B cell (primary cell): Measurements from ENCODE around the gene MUC13. TPM values are rescaled to one million over a fixed set of nuclear protein-coding genes. Genes with fewer than 3 reads are reported as not detected.

Experiments used
- ATAC-seq: fragments of 200-7000 bp; cut with Tn5 transposase; one replicate; pipeline ENCODE4 v1.10.0; 2021; ENCODE audit warnings: low read depth, mild to moderate bottlenecking, moderate number of reproducible peaks, moderate library complexity
- CTCF ChIA-PET: fragments of 350-600 bp; sonication (Branson Sonifier 250); formaldehyde crosslinking; loops from one replicate; lab custom pipeline; 2021; ENCODE audit warnings: antibody characterized with exemption, inconsistent platforms; lab: Charles Lee
- POLR2A ChIA-PET: fragments of 350-600 bp; sonication (Branson Sonifier 250); formaldehyde crosslinking; loops from one replicate; lab custom pipeline; 2021; ENCODE audit warnings: antibody characterized with exemption; lab: Charles Lee
- DNase-seq: peaks from one replicate; pipeline ENCODE4 v3.0.0; 2013
- H2AFZ ChIP-seq: 2 replicates; pipeline ENCODE4 v1.6.1; 2012; ENCODE audit warnings: mild to moderate bottlenecking, low read depth, low read length; ENCODE audit not compliant: insufficient read depth, poor library complexity, severe bottlenecking
- H3K27ac ChIP-seq, 2 donors: 1 replicate in 1 of 2; 2 replicates in 1 of 2; pipeline ENCODE4 v1.5.1; 2012 to 2013; ENCODE audit warnings: low read length in 2 of 2, mild to moderate bottlenecking in 2 of 2, moderate library complexity in 1 of 2
- H3K27me3 ChIP-seq, 4 experiments: fragments of 200-600 bp in 1 of 4; sonication (generic) in 1 of 4; replicated peaks in 1 of 4; 1 replicate in 2 of 4; 2 replicates in 2 of 4; pipeline versions ENCODE4 v1.6.1 to v1.7.0; 2013 to 2016; ENCODE audit warnings: low read length in 3 of 4, mild to moderate bottlenecking in 2 of 4, mixed read lengths in 1 of 4, moderate library complexity in 1 of 4; ENCODE audit not compliant: insufficient read depth in 4 of 4, control insufficient read depth in 3 of 4; ENCODE audit errors: control extremely low read depth in 1 of 4
- H3K36me3 ChIP-seq, 2 experiments: replicated peaks in 1 of 2; 1 replicate in 1 of 2; 2 replicates in 1 of 2; pipeline versions ENCODE4 v1.6.1 to v1.7.1; 2013; ENCODE audit warnings: low read length in 1 of 2; ENCODE audit not compliant: insufficient read depth in 2 of 2, control insufficient read depth in 1 of 2; ENCODE audit errors: control extremely low read depth in 1 of 2, extremely low read depth in 1 of 2
- H3K4me1 ChIP-seq, 2 donors: fragments of 200-600 bp in 1 of 2; sonication (generic) in 1 of 2; 1 replicate in 1 of 2; 2 replicates in 1 of 2; pipeline versions ENCODE4 v1.5.1 to v1.6.1; 2013 to 2017; ENCODE audit warnings: low read length in 2 of 2; ENCODE audit not compliant: control insufficient read depth in 2 of 2, insufficient read depth in 2 of 2
- H3K4me2 ChIP-seq: replicated peaks from 2 replicates; pipeline ENCODE3; 2012; ENCODE audit warnings: mild to moderate bottlenecking, low read depth, low read length; ENCODE audit not compliant: poor library complexity, severe bottlenecking
- H3K4me3 ChIP-seq, 5 experiments: fragments of 200-600 bp in 1 of 5; sonication (generic) in 1 of 5; 1 replicate in 3 of 5; 2 replicates in 2 of 5; pipeline versions ENCODE4 v1.5.1 to v1.7.0; 2011 to 2016; ENCODE audit warnings: low read length in 4 of 5, mild to moderate bottlenecking in 4 of 5, low read depth in 2 of 5, control low read depth in 1 of 5, moderate library complexity in 1 of 5; ENCODE audit not compliant: insufficient read depth in 1 of 5; ENCODE audit errors: control extremely low read depth in 1 of 5, extremely low read depth in 1 of 5
- H3K79me2 ChIP-seq: fragments of 200-600 bp; sonication (generic); one replicate; pipeline ENCODE4 v1.6.0; 2016; ENCODE audit warnings: low read length; ENCODE audit not compliant: control insufficient read depth, insufficient read depth
- H3K9ac ChIP-seq: fragments of 200-600 bp; sonication (generic); 2 replicates; pipeline ENCODE4 v1.6.1; 2017; ENCODE audit warnings: mild to moderate bottlenecking, low read length, moderate library complexity
- H3K9me3 ChIP-seq, 3 donors: one replicate each; pipeline versions ENCODE4 v1.6.1 to v1.7.1; 2013; ENCODE audit warnings: low read length in 2 of 3; ENCODE audit not compliant: control insufficient read depth in 2 of 3, insufficient read depth in 1 of 3; ENCODE audit errors: control extremely low read depth in 1 of 3
- H4K20me1 ChIP-seq: 2 replicates; pipeline ENCODE4 v1.6.0; 2012; ENCODE audit warnings: mild to moderate bottlenecking, low read length; ENCODE audit not compliant: insufficient read depth, control insufficient read depth, poor library complexity, severe bottlenecking
- H3K27ac Mint-ChIP-seq: one replicate; pipeline ENCODE4 v1.8.0; 2021; ENCODE audit warnings: mixed read lengths
- H3K27me3 Mint-ChIP-seq: one replicate; pipeline ENCODE4 v1.8.0; 2021; ENCODE audit warnings: mixed read lengths
- H3K4me1 Mint-ChIP-seq: one replicate; pipeline ENCODE4 v1.8.0; 2021; ENCODE audit warnings: mixed read lengths
- H3K4me3 Mint-ChIP-seq: one replicate; pipeline ENCODE4 v1.8.0; 2021; ENCODE audit warnings: mixed read lengths
- H3K9me3 Mint-ChIP-seq: one replicate; pipeline ENCODE4 v1.8.0; 2022; ENCODE audit warnings: mixed read lengths; ENCODE audit not compliant: insufficient read depth
- EZH2 ChIP-seq: IDR thresholded peaks from 2 replicates; pipeline ENCODE4 v1.6.1; 2012; ENCODE audit warnings: borderline replicate concordance, low read depth, mild to moderate bottlenecking, moderate library complexity, low read length; ENCODE audit not compliant: insufficient read depth, poor library complexity, severe bottlenecking
- WGBS: methylation state at CpG from one replicate; pipeline ENCODE4 v1.1.5; 2013; ENCODE audit warnings: missing lambda C conversion rate; ENCODE audit not compliant: insufficient coverage; 5-methylcytosine and 5-hydroxymethylcytosine counted together
- intact Hi-C: fragments of 100-400 bp; cut with micrococcal nuclease; formaldehyde crosslinking; loops from one replicate; pipeline ENCODE4 v1.10.0; 2022
- polyA plus RNA-seq: library from polyadenylated mRNA; depleted of rRNA; stranded (reverse); fragments of >200 nt; gene quantifications from 2 replicates; pipeline ENCODE4 v1.2.3, GENCODE V29; 2012
- total RNA-seq, 2 donors: library from RNA; stranded (reverse); fragments of 120-200 nt in 1 of 2; gene quantifications; 1 replicate in 1 of 2; 2 replicates in 1 of 2; pipeline versions ENCODE4 v1.2.3 to v1.2.4, GENCODE V29; 2013 to 2022
- TF ChIP-seq, protein P1 (sequence below): fragments of 200-600 bp; IDR thresholded peaks from one replicate; pipeline ENCODE4 v1.8.0; 2022; ENCODE audit warnings: antibody characterized with exemption, mild to moderate bottlenecking

Gene MUC13
- total and polyA plus RNA-seq, 2 donors (not counting 1 experiment from before 2014, with no cell fraction given): not detected

- H3K27ac ChIP-seq: no peak overlapping the region
- intact Hi-C loops: no loop called here
- no peaks in the 10 kb centered on the region for H4K20me1 ChIP-seq
- Mint-ChIP-seq H3K27me3 (peaks cover 20% of the 10 kb centered on the region), H3K27ac (no peak overlapping the region), H3K9me3 (no peaks in the 10 kb centered on the region), H3K4me3 (no peak overlapping the region), H3K4me1 (no peaks in the 10 kb centered on the region)
- ATAC-seq (no peak), DNase-seq (no peak)
- H3K4me3 ChIP-seq: no peak overlapping the region
- H3K36me3 ChIP-seq: no peaks in the 10 kb centered on the region
- H3K79me2 ChIP-seq: no peaks in the 10 kb centered on the region
- H2AFZ ChIP-seq: no peak overlapping the region
- WGBS: 94% methylated on average over 5 of the region's 7 CpGs
- peaks cover 0 to 13% (median 1%) of the 10 kb centered on the region in 4 experiments for H3K27me3 ChIP-seq
- H3K9me3 ChIP-seq: no peaks in the 10 kb centered on the region
- no peak overlapping the region for H3K4me2 ChIP-seq
- ChIA-PET CTCF (no interaction called here), POLR2A (no interaction called here)
- H3K4me1 ChIP-seq: no peaks in the 10 kb centered on the region
- TF ChIP-seq, protein P1, sequence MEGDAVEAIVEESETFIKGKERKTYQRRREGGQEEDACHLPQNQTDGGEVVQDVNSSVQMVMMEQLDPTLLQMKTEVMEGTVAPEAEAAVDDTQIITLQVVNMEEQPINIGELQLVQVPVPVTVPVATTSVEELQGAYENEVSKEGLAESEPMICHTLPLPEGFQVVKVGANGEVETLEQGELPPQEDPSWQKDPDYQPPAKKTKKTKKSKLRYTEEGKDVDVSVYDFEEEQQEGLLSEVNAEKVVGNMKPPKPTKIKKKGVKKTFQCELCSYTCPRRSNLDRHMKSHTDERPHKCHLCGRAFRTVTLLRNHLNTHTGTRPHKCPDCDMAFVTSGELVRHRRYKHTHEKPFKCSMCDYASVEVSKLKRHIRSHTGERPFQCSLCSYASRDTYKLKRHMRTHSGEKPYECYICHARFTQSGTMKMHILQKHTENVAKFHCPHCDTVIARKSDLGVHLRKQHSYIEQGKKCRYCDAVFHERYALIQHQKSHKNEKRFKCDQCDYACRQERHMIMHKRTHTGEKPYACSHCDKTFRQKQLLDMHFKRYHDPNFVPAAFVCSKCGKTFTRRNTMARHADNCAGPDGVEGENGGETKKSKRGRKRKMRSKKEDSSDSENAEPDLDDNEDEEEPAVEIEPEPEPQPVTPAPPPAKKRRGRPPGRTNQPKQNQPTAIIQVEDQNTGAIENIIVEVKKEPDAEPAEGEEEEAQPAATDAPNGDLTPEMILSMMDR: no peak
- no peak for TF ChIP-seq EZH2
- no peak overlapping the region for H3K9ac ChIP-seq
Measured at GRCh38 chr3:124859025-124859424, 75.5 kb downstream of the MUC13 start.

GRCh38 chr3:124858275-124858674 is 76.3 kb downstream of the MUC13 start:
- POLR2A ChIA-PET: no interaction called here
- WGBS: 55% methylated on average over 1 of the region's 1 CpG
- H3K79me2 ChIP-seq: no peaks in the 10 kb centered on the region
- intact Hi-C loops: no loop called here
- no peak overlapping the region for H3K4me3 Mint-ChIP-seq
- peaks cover 27% of the 10 kb centered on the region for H3K27me3 Mint-ChIP-seq
- H3K9me3 ChIP-seq: no peaks in the 10 kb centered on the region
- CTCF ChIA-PET: no interaction called here
- H3K4me1 ChIP-seq: no peaks in the 10 kb centered on the region
- ATAC-seq: no peak
- no peak overlapping the region for H3K9ac ChIP-seq
- no peak overlapping the region for H3K27ac Mint-ChIP-seq
- DNase-seq: no peak
- H4K20me1 ChIP-seq: no peaks in the 10 kb centered on the region
- TF ChIP-seq, protein P1: no peak
- no peak overlapping the region for H3K4me3 ChIP-seq
- no peak overlapping the region for H3K27ac ChIP-seq
- no peaks in the 10 kb centered on the region for H3K36me3 ChIP-seq
- H3K9me3 Mint-ChIP-seq: no peaks in the 10 kb centered on the region
- H2AFZ ChIP-seq: no peak overlapping the region
- peaks cover 0 to 12% (median 2%) of the 10 kb centered on the region in 4 experiments for H3K27me3 ChIP-seq
- H3K4me1 Mint-ChIP-seq: no peaks in the 10 kb centered on the region
- H3K4me2 ChIP-seq: no peak overlapping the region
